Naive thymus-derived CD8-positive, alpha-beta T cell (primary cell): ENCODE measurements around the gene BPIFA2. TPM values are rescaled to one million over a fixed set of nuclear protein-coding genes. Genes with fewer than 3 reads are reported as not detected.
A peak's percentile ranks its signal among the peaks of the same experiment; 100 is the strongest.

Experiments
- ATAC-seq, 2 donors: fragments of 150-1000 bp; cut with Tn5 transposase in 1 of 2; sonication (Bioruptor Pico), chemical (Tn5 transposase) in 1 of 2; 1 replicate in 1 of 2; 2 replicates in 1 of 2; pipeline ENCODE4 v1.10.0; 2021; ENCODE audit warnings: mild to moderate bottlenecking in 2 of 2, moderate library complexity in 2 of 2
- POLR2A ChIA-PET: fragments of 350-600 bp; sonication (Branson Sonifier 250); formaldehyde crosslinking; loops from one replicate; lab custom pipeline; 2021; ENCODE audit warnings: antibody characterized with exemption; lab: Charles Lee
- DNase-seq, 10 donors: peaks; one replicate each; pipeline versions ENCODE4 v3.0.0 to v3.0.0-alpha.2; 2020 to 2022
- H3K27ac Mint-ChIP-seq, 10 donors: one replicate each; pipeline ENCODE4 v1.8.0; 2020 to 2022; ENCODE audit warnings: mild to moderate bottlenecking in 10 of 10, mixed read lengths in 10 of 10, moderate library complexity in 4 of 10, inconsistent platforms in 1 of 10
- H3K27me3 Mint-ChIP-seq, 5 donors: one replicate each; pipeline ENCODE4 v1.8.0; 2021 to 2022; ENCODE audit warnings: mixed read lengths in 5 of 5
- H3K36me3 Mint-ChIP-seq, 3 donors: one replicate each; pipeline ENCODE4 v1.8.0; 2020 to 2022; ENCODE audit warnings: mixed read lengths in 3 of 3, mild to moderate bottlenecking in 2 of 3, inconsistent platforms in 1 of 3
- H3K4me1 Mint-ChIP-seq, 4 donors: one replicate each; pipeline ENCODE4 v1.8.0; 2021 to 2022; ENCODE audit warnings: mixed read lengths in 4 of 4
- H3K4me3 Mint-ChIP-seq, 10 donors: one replicate each; pipeline ENCODE4 v1.8.0; 2020 to 2022; ENCODE audit warnings: mild to moderate bottlenecking in 10 of 10, mixed read lengths in 10 of 10, moderate library complexity in 6 of 10, inconsistent platforms in 1 of 10
- H3K9me3 Mint-ChIP-seq, 9 donors: one replicate each; pipeline ENCODE4 v1.8.0; 2020 to 2022; ENCODE audit warnings: mixed read lengths in 9 of 9, mild to moderate bottlenecking in 3 of 9, inconsistent platforms in 1 of 9, moderate library complexity in 1 of 9
- polyA plus RNA-seq, 3 donors: library from polyadenylated mRNA; unstranded; fragments of 300-500 nt; fragmentation: Illumina TruSeq; gene quantifications; one replicate each; pipeline ENCODE4 v1.2.3, GENCODE V29; 2021
- total RNA-seq, 8 experiments: library from RNA in 2 of 8; stranded (reverse) in 2 of 8; gene quantifications; one replicate each; pipeline ENCODE4 v1.2.3 and lab custom pipeline; 2021 to 2026

BPIFA2 gene
- total and polyA plus RNA-seq, 5 experiments from 2014 or later: not detected

GRCh38 chr20:33163856-33164762 lies 3.9 kb upstream of the BPIFA2 start:
- Mint-ChIP-seq H3K4me3 (no peak overlapping the region), H3K27me3 (peaks cover 0 to 6% (median 4%) of the 10 kb centered on the region in 5 donors), H3K27ac (peak overlapping the region in 1 of 10 donors; percentile 60), H3K9me3 (peaks cover 0 to 11% (median 5%) of the 10 kb centered on the region in 9 donors), H3K4me1 (no peaks in the 10 kb centered on the region), H3K36me3 (peaks cover 0 to 9% (median 0%) of the 10 kb centered on the region in 3 donors)
- DNase-seq (no peak), ATAC-seq (no peak)
- POLR2A ChIA-PET: no interaction called here

- H3K27ac Mint-ChIP-seq: no peak overlapping the region
- H3K9me3 Mint-ChIP-seq: peaks cover 0 to 17% (median 9%) of the 10 kb centered on the region in 9 donors
- H3K36me3 Mint-ChIP-seq: peaks cover 0 to 14% (median 0%) of the 10 kb centered on the region in 3 donors
- H3K27me3 Mint-ChIP-seq: peaks cover 0 to 6% (median 4%) of the 10 kb centered on the region in 5 donors
- H3K4me1 Mint-ChIP-seq: no peaks in the 10 kb centered on the region
- ATAC-seq (no peak), DNase-seq (no peak)
- POLR2A ChIA-PET: no interaction called here
- H3K4me3 Mint-ChIP-seq: no peak overlapping the region
Measured at GRCh38 chr20:33164763-33165095, 3.2 kb upstream of the BPIFA2 start.

- H3K36me3 Mint-ChIP-seq: peaks cover 0 to 17% (median 0%) of the 10 kb centered on the region in 3 donors
- peaks cover under 1 to 26% (median 9%) of the 10 kb centered on the region in 9 donors for H3K9me3 Mint-ChIP-seq
- H3K4me1 Mint-ChIP-seq: no peaks in the 10 kb centered on the region
- ATAC-seq: no peak
- no peak overlapping the region for H3K27ac Mint-ChIP-seq
- no peak overlapping the region for H3K4me3 Mint-ChIP-seq
- POLR2A ChIA-PET: no interaction called here
- H3K27me3 Mint-ChIP-seq: peaks cover 0 to 6% (median 4%) of the 10 kb centered on the region in 5 donors
- DNase-seq: no peak
Measured at GRCh38 chr20:33165416-33166055, 2.4 kb upstream of the BPIFA2 start.

- Mint-ChIP-seq H3K9me3 (peaks cover 2 to 35% (median 10%) of the 10 kb centered on the region in 9 donors), H3K4me3 (no peak overlapping the region), H3K27me3 (peaks cover 0 to 6% (median 4%) of the 10 kb centered on the region in 5 donors), H3K4me1 (no peaks in the 10 kb centered on the region), H3K27ac (no peak overlapping the region), H3K36me3 (peaks cover 0 to 19% (median 1%) of the 10 kb centered on the region in 3 donors)
- POLR2A ChIA-PET: no interaction called here
- DNase-seq: no peak
- no peak for ATAC-seq
Measured at GRCh38 chr20:33166533-33167113, 1.3 kb upstream of the BPIFA2 start.

GRCh38 chr20:33169176-33169794 lies 1.3 kb downstream of the BPIFA2 start:
- Mint-ChIP-seq H3K36me3 (peaks cover 0 to 19% (median 1%) of the 10 kb centered on the region in 3 donors), H3K27me3 (peaks cover 0 to 6% (median 4%) of the 10 kb centered on the region in 5 donors), H3K4me3 (no peak overlapping the region), H3K4me1 (no peaks in the 10 kb centered on the region), H3K9me3 (peaks cover 2 to 35% (median 10%) of the 10 kb centered on the region in 9 donors), H3K27ac (no peak overlapping the region)
- no peak for ATAC-seq
- DNase-seq: no peak
- POLR2A ChIA-PET: interaction anchor here (0.7 kb wide), 1 partner anchor 1298 kb away, joined by 3 read pairs; no protein-coding TSS in a partner anchor

DNA sequence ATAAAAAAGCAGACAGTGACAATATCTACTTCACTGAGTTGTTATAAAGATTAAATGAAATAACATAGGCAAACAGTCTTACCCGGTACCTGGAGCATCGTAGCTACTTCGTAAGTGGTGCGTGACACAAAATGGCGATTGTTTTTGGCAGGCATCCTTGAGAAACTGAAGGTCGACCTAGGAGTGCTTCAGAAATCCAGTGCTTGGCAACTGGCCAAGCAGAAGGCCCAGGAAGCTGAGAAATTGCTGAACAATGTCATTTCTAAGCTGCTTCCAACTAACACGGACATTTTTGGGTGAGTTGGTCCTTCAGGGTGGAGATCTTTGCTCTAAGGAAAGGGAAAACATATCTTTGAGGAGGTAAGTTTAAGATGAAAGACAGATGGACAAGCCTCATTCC lies 4.8 kb downstream of the BPIFA2 start:
- peaks cover 2 to 35% (median 10%) of the 10 kb centered on the region in 9 donors for H3K9me3 Mint-ChIP-seq
- no peak for ATAC-seq

DNA sequence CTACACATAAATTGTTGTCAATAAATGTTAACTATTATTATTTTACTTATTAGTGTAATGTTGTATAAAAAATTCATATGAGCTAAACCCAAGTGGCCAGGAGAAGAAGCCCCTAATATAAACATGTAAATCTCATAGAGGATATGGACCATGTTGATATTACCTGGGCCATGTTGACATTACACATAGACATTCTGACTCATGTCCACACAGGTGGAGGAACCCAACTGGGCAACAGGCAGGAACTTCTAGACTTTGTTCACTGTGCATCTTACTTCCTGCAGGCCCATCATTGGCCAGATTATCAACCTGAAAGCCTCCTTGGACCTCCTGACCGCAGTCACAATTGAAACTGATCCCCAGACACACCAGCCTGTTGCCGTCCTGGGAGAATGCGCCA lies 7.2 kb downstream of the BPIFA2 start:
- Mint-ChIP-seq H3K27me3 (peaks cover 0 to 2% (median 0%) of the 10 kb centered on the region in 5 donors), H3K9me3 (peaks cover 0 to 14% (median 4%) of the 10 kb centered on the region in 9 donors), H3K4me3 (no peak overlapping the region), H3K4me1 (no peaks in the 10 kb centered on the region), H3K27ac (no peak overlapping the region), H3K36me3 (peaks cover 0 to 5% (median 1%) of the 10 kb centered on the region in 3 donors)
- ATAC-seq: no peak
- POLR2A ChIA-PET: no interaction called here
- no peak for DNase-seq

More for the DNA sequence above, 4.8 kb downstream of the BPIFA2 start:
- no peak for DNase-seq
- peaks cover 0 to 19% (median 1%) of the 10 kb centered on the region in 3 donors for H3K36me3 Mint-ChIP-seq
- POLR2A ChIA-PET: no interaction called here
- no peak overlapping the region for H3K27ac Mint-ChIP-seq
- H3K4me1 Mint-ChIP-seq: no peaks in the 10 kb centered on the region
- H3K27me3 Mint-ChIP-seq: peaks cover 0 to 3% (median 0%) of the 10 kb centered on the region in 5 donors
- no peak overlapping the region for H3K4me3 Mint-ChIP-seq

- POLR2A ChIA-PET: no interaction called here
- peaks cover 0 to 4% (median 1%) of the 10 kb centered on the region in 9 donors for H3K9me3 Mint-ChIP-seq
- ATAC-seq: no peak
- peaks cover 0 to 2% (median 0%) of the 10 kb centered on the region in 5 donors for H3K27me3 Mint-ChIP-seq
- H3K36me3 Mint-ChIP-seq: peaks cover 0 to 1% (median 0%) of the 10 kb centered on the region in 3 donors
- DNase-seq: no peak
- no peaks in the 10 kb centered on the region for H3K4me1 Mint-ChIP-seq
- H3K4me3 Mint-ChIP-seq: no peak overlapping the region
- H3K27ac Mint-ChIP-seq: no peak overlapping the region
Measured at GRCh38 chr20:33176101-33176500, 8.1 kb downstream of the BPIFA2 start.

- no peak for DNase-seq
- H3K4me3 Mint-ChIP-seq: no peak overlapping the region
- POLR2A ChIA-PET: no interaction called here
- no peaks in the 10 kb centered on the region for H3K4me1 Mint-ChIP-seq
- ATAC-seq: no peak
- peaks cover 0 to 2% (median 0%) of the 10 kb centered on the region in 5 donors for H3K27me3 Mint-ChIP-seq
- H3K36me3 Mint-ChIP-seq: no peaks in the 10 kb centered on the region
- no peak overlapping the region for H3K27ac Mint-ChIP-seq
- H3K9me3 Mint-ChIP-seq: no peaks in the 10 kb centered on the region
Measured at GRCh38 chr20:33177866-33178265, 9.9 kb downstream of the BPIFA2 start.

GRCh38 chr20:33178726-33179125 lies 10.8 kb downstream of the BPIFA2 start:
- Mint-ChIP-seq H3K9me3 (peaks cover 0 to 8% (median 0%) of the 10 kb centered on the region in 9 donors), H3K27me3 (peaks cover 0 to 7% (median 2%) of the 10 kb centered on the region in 5 donors), H3K4me1 (no peaks in the 10 kb centered on the region), H3K4me3 (no peak overlapping the region), H3K27ac (no peak overlapping the region), H3K36me3 (no peaks in the 10 kb centered on the region)
- POLR2A ChIA-PET: no interaction called here
- no peak for DNase-seq
- no peak for ATAC-seq

GRCh38 chr20:33180169-33180568 lies 12.2 kb downstream of the BPIFA2 start:
- H3K4me3 Mint-ChIP-seq: no peak overlapping the region

GRCh38 chr20:33181482-33182093 lies 13.6 kb downstream of the BPIFA2 start:
- H3K27me3 Mint-ChIP-seq: peaks cover 0 to 8% (median 2%) of the 10 kb centered on the region in 5 donors
- peaks cover 0 to 8% (median 0%) of the 10 kb centered on the region in 9 donors for H3K9me3 Mint-ChIP-seq
- H3K4me3 Mint-ChIP-seq: no peak overlapping the region
- DNase-seq (no peak), ATAC-seq (no peak)
- H3K4me1 Mint-ChIP-seq: no peaks in the 10 kb centered on the region
- POLR2A ChIA-PET: no interaction called here
- H3K36me3 Mint-ChIP-seq: no peaks in the 10 kb centered on the region
- no peak overlapping the region for H3K27ac Mint-ChIP-seq

More at GRCh38 chr20:33180169-33180568, 12.2 kb downstream of the BPIFA2 start:
- peaks cover 0 to 8% (median 0%) of the 10 kb centered on the region in 9 donors for H3K9me3 Mint-ChIP-seq
- POLR2A ChIA-PET: no interaction called here
- no peaks in the 10 kb centered on the region for H3K4me1 Mint-ChIP-seq
- ATAC-seq: no peak
- no peaks in the 10 kb centered on the region for H3K36me3 Mint-ChIP-seq
- no peak for DNase-seq
- H3K27ac Mint-ChIP-seq: no peak overlapping the region
- H3K27me3 Mint-ChIP-seq: peaks cover 0 to 8% (median 2%) of the 10 kb centered on the region in 5 donors
